ENCODE measurements around the gene SLC34A3.

Gene SLC34A3

GRCh38 chr9:137278721-137279711 lies 48.3 kb downstream of the SLC34A3 start:
- no peak for ATAC-seq

- ATAC-seq = no peak
These were observed 49.2 kb downstream of the SLC34A3 start for GRCh38 chr9:137279741-137280473.

GRCh38 chr9:137280474-137281344 lies 50.0 kb downstream of the SLC34A3 start:
- peak in 1 of 2 donors; percentile 18 for ATAC-seq

- no peak for ATAC-seq
These were observed 50.8 kb downstream of the SLC34A3 start for GRCh38 chr9:137281345-137282116.

All from activated CD4-positive, CD25-positive, alpha-beta regulatory T cell treated with anti-CD3 and anti-CD28 coated beads, Interleukin-2, amount 50 U/mL, for 24 hours (primary cell).